Smooth muscle cell of trachea (primary cell): ENCODE measurements around the gene DRG1. TPM values are rescaled to one million over a fixed set of nuclear protein-coding genes. Genes with fewer than 3 reads are reported as not detected.

Source experiments
- total RNA-seq: library from RNA; depleted of rRNA; stranded (reverse); fragments of >200 nt; gene quantifications from 2 replicates; pipeline ENCODE4 v1.2.1, GENCODE V29; 2014

The DRG1 gene, protein sequence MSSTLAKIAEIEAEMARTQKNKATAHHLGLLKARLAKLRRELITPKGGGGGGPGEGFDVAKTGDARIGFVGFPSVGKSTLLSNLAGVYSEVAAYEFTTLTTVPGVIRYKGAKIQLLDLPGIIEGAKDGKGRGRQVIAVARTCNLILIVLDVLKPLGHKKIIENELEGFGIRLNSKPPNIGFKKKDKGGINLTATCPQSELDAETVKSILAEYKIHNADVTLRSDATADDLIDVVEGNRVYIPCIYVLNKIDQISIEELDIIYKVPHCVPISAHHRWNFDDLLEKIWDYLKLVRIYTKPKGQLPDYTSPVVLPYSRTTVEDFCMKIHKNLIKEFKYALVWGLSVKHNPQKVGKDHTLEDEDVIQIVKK
- total RNA-seq = 84.8 and 89.2 TPM in 2 replicates

DNA sequence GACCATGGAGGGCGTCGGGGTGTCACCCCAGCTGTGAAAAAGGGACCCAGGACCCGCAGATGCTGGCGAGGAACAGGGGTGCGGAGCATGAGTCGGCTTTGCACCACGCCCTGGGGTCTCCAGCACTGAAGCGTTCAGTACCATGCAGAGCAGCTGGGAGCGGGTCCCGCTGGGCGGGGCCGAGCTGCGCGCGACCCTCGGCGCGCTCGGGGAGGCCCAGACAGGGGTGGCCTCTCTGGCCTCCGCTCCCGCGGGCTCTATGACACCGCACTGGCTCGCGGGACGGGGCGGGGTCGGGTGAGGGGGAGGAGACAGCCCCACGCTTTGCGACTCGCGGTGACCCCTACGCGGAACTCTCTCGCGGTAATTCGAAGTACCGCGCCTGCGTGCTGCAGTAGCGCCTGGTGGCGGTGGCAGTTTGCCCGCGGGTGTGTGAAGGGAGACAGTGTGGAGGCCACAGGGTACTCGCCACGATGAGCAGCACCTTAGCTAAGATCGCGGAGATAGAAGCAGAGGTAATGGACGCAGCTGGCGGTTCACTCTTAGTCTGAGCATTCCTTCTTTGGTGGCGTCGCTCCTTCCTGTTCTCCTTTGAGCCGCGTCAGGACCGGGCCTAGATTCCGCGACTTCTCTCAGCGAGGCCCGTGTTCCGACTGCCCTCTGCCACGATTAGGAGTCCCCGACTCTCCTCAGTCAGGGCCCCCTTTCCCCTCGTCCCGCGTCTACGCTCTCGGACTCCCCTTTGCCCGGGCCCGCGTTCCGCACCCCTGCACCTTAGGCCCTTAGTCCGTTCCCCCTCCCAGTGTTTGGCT, at the start of gene DRG1:
DRG1 (plus strand) TSS at position 394 of the 812 bp plus-strand sequence; CDS start at position 474, 80 bp downstream.

Other genes starting within 250 kb of the DRG1 start
- gene RNF185, start 239.4 kb upstream of the DRG1 start, total RNA-seq = 41.3 and 51.9 TPM in 2 replicates
- 22.2 and 25.7 TPM in 2 replicates for gene LIMK2, start 187.3 kb upstream of the DRG1 start, total RNA-seq
- gene PIK3IP1, start 107.1 kb upstream of the DRG1 start, total RNA-seq = 37.1 and 55.1 TPM in 2 replicates
- 13.1 and 18.7 TPM in 2 replicates for gene PATZ1, start 53.3 kb upstream of the DRG1 start, total RNA-seq
- gene EIF4ENIF1, start 90.2 kb downstream of the DRG1 start, total RNA-seq = 8.6 and 19.4 TPM in 2 replicates
- 13.1 and 24.7 TPM in 2 replicates for gene SFI1, start 96.9 kb downstream of the DRG1 start, total RNA-seq